Panc1 (cell line): ENCODE measurements around the gene SNRK. TPM values are rescaled to one million over a fixed set of nuclear protein-coding genes. Genes with fewer than 3 reads are reported as not detected.

ENCODE experiments used
- ATAC-seq: fragments of 200-7000 bp; cut with Tn5 transposase; 2 replicates; pipeline ENCODE4 v1.9.1; 2020; ENCODE audit warnings: mild to moderate bottlenecking, moderate library complexity
- BruUV-seq: library from RNA; stranded (reverse); fragments of 400-500 nt; replicated peaks from 2 replicates; lab custom pipeline; 2021; lab: Mats Ljungman, UMichigan
- CTCF ChIA-PET: fragments of 300-600 bp; sonication (Branson Sonifier 250); formaldehyde crosslinking; loops from one replicate; lab custom pipeline; 2022; ENCODE audit warnings: antibody characterized with exemption; lab: Charles Lee
- POLR2A ChIA-PET: fragments of 300-600 bp; sonication (Branson Sonifier 250); formaldehyde crosslinking; loops from one replicate; lab custom pipeline; 2022; ENCODE audit warnings: antibody characterized with exemption; lab: Charles Lee
- DNase-seq: peaks from one replicate; pipeline ENCODE4 v3.0.0-alpha.2; 2010; ENCODE audit warnings: low read depth, low spot score
- H3K27ac ChIP-seq: 2 replicates; pipeline ENCODE4 v1.5.1; 2011; ENCODE audit warnings: mild to moderate bottlenecking, low read length, inconsistent platforms
- H3K27me3 ChIP-seq: fragments of 200-500 bp; sonication (Bioruptor generic); 2 replicates; pipeline ENCODE4 v1.6.0; 2014; ENCODE audit warnings: low read length, inconsistent platforms; ENCODE audit not compliant: control insufficient read depth, insufficient read depth
- H3K36me3 ChIP-seq: fragments of 200-500 bp; sonication (Bioruptor generic); 2 replicates; pipeline ENCODE4 v1.5.1; 2014; ENCODE audit warnings: inconsistent platforms, mild to moderate bottlenecking, low read length, moderate library complexity; ENCODE audit not compliant: control insufficient read depth, insufficient read depth
- H3K4me1 ChIP-seq: 2 replicates; pipeline ENCODE4 v1.5.1; 2011; ENCODE audit warnings: inconsistent platforms, mild to moderate bottlenecking, low read length, moderate library complexity; ENCODE audit not compliant: control insufficient read depth, insufficient read depth
- H3K4me3 ChIP-seq, 2 experiments: 2 replicates each; pipeline ENCODE4 v1.5.1; 2011 to 2012; ENCODE audit warnings: low read depth in 2 of 2, low read length in 2 of 2, mild to moderate bottlenecking in 2 of 2, inconsistent platforms in 1 of 2, moderate library complexity in 1 of 2
- H3K9me3 ChIP-seq: fragments of 200-500 bp; sonication (Bioruptor generic); 2 replicates; pipeline ENCODE4 v1.5.1; 2014; ENCODE audit warnings: low read depth, mild to moderate bottlenecking, inconsistent platforms, low read length, moderate library complexity; ENCODE audit not compliant: control insufficient read depth, insufficient read depth
- CTCF ChIP-seq: fragments of 450-650 bp; IDR thresholded peaks from 2 replicates; pipeline ENCODE4 v1.5.1; 2017; ENCODE audit warnings: mild to moderate bottlenecking
- POLR2AphosphoS5 ChIP-seq: IDR thresholded peaks from 2 replicates; pipeline ENCODE4 v1.6.1; 2012; ENCODE audit warnings: mild to moderate bottlenecking, low read depth, low read length, moderate library complexity
- SIN3A ChIP-seq: IDR thresholded peaks from 2 replicates; pipeline ENCODE4 v1.6.1; 2012; ENCODE audit warnings: low read depth, mild to moderate bottlenecking, low read length, moderate library complexity, borderline replicate concordance; ENCODE audit not compliant: insufficient read depth
- TCF7L2 ChIP-seq: IDR thresholded peaks from 2 replicates; pipeline ENCODE4 v1.6.1; 2011; ENCODE audit warnings: mild to moderate bottlenecking, low read depth, low read length, inconsistent platforms
- in situ Hi-C: cut with HindIII; loops from 2 replicates; pipeline ENCODE4 v1.10.0; 2016; ENCODE audit warnings: low sequenced_read_pairs, low pct_unique_long_range_greater_than_20kb
- intact Hi-C: fragments of 100-400 bp; cut with micrococcal nuclease; formaldehyde crosslinking; loops from one replicate; pipeline ENCODE4 v1.10.0; 2022; ENCODE audit not compliant: unreplicated experiment
- total RNA-seq: library from RNA; stranded (reverse); gene quantifications from one replicate; pipeline ENCODE4 v1.2.1, GENCODE V29; 2021; ENCODE audit not compliant: unreplicated experiment
- TF ChIP-seq, protein P1 (sequence below), 2 experiments: IDR thresholded peaks; 2 replicates each; pipeline ENCODE4 v1.6.1; 2011 to 2012; ENCODE audit warnings: low read depth in 2 of 2, control low read depth in 1 of 2, low read length in 1 of 2, mild to moderate bottlenecking in 1 of 2, moderate library complexity in 1 of 2; ENCODE audit not compliant: insufficient read depth in 1 of 2

The SNRK gene
- total RNA-seq, 1 experiment from 2014 or later: 11.0 TPM

GRCh38 chr3:43279082-43279481 is 7.3 kb upstream of the SNRK start:
- ChIA-PET POLR2A (no interaction called here), CTCF (no interaction called here)
- in situ Hi-C loops: no loop called here
- Histone ChIP-seq H3K9me3 (no peaks in the 10 kb centered on the region), H3K4me3 (no peak overlapping the region), H3K27me3 (peaks cover 3% of the 10 kb centered on the region; the same call in 1 of the 2 replicates), H3K36me3 (no peaks in the 10 kb centered on the region), H3K4me1 (no peaks in the 10 kb centered on the region), H3K27ac (no peak overlapping the region)
- no peak for ATAC-seq
- BruUV-seq: no TSS peak
- TF ChIP-seq CTCF (no peak), TCF7L2 (no peak), POLR2AphosphoS5 (no peak), SIN3A (no peak)
- TF ChIP-seq, protein P1, sequence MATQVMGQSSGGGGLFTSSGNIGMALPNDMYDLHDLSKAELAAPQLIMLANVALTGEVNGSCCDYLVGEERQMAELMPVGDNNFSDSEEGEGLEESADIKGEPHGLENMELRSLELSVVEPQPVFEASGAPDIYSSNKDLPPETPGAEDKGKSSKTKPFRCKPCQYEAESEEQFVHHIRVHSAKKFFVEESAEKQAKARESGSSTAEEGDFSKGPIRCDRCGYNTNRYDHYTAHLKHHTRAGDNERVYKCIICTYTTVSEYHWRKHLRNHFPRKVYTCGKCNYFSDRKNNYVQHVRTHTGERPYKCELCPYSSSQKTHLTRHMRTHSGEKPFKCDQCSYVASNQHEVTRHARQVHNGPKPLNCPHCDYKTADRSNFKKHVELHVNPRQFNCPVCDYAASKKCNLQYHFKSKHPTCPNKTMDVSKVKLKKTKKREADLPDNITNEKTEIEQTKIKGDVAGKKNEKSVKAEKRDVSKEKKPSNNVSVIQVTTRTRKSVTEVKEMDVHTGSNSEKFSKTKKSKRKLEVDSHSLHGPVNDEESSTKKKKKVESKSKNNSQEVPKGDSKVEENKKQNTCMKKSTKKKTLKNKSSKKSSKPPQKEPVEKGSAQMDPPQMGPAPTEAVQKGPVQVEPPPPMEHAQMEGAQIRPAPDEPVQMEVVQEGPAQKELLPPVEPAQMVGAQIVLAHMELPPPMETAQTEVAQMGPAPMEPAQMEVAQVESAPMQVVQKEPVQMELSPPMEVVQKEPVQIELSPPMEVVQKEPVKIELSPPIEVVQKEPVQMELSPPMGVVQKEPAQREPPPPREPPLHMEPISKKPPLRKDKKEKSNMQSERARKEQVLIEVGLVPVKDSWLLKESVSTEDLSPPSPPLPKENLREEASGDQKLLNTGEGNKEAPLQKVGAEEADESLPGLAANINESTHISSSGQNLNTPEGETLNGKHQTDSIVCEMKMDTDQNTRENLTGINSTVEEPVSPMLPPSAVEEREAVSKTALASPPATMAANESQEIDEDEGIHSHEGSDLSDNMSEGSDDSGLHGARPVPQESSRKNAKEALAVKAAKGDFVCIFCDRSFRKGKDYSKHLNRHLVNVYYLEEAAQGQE (IDR thresholded peaks at IDR 0.05; ENCODE audit: insufficient read depth in 1 of 2, low read depth in 2 of 2, low read length in 1 of 2): no peak
- no peak for DNase-seq
- intact Hi-C loops: no loop called here

DNA sequence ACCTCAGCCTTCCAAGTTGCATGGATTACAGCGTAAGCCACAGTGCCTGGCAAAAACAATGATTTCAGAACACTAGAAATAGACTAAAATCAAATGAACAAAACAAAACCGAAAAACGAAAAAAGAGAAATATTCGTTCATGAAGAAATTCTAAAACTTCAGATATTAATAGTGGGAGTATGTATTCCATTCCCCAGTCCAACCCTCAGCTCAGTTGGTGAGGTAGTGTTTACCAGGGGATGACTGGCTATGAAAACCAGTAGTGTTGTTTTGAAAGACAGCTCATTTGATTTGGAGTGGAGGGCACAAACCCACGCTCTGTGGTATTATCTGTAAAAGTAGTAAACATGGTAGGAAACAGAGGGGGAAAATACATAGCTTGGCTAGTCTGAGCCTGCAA is 6.8 kb upstream of the SNRK start:
- TF ChIP-seq TCF7L2: no peak
- TF ChIP-seq CTCF: no peak
- no peak for TF ChIP-seq SIN3A
- no peak for TF ChIP-seq POLR2AphosphoS5
- TF ChIP-seq, protein P1 (IDR thresholded peaks at IDR 0.05; ENCODE audit: insufficient read depth in 1 of 2, low read depth in 2 of 2, low read length in 1 of 2): no peak
- no peaks in the 10 kb centered on the region for H3K36me3 ChIP-seq
- intact Hi-C loops: no loop called here
- no peak overlapping the region for H3K4me3 ChIP-seq
- in situ Hi-C loops: no loop called here
- no peak overlapping the region for H3K27ac ChIP-seq
- DNase-seq (no peak), ATAC-seq (no peak)
- H3K4me1 ChIP-seq: no peaks in the 10 kb centered on the region
- no peaks in the 10 kb centered on the region for H3K9me3 ChIP-seq
- CTCF ChIA-PET: no interaction called here
- no TSS peak for BruUV-seq
- peaks cover 3% of the 10 kb centered on the region; the same call in 1 of the 2 replicates for H3K27me3 ChIP-seq
- POLR2A ChIA-PET: no interaction called here
